ENCODE measurements around the gene PELO.

GRCh38 chr5:52805615-52806014 lies 17.9 kb downstream of the PELO start:
- no peak for TF ChIP-seq CTCF (IDR thresholded peaks at IDR 0.05)
- no peak for TF ChIP-seq POLR2A (IDR thresholded peaks at IDR 0.05)
